SIG-M5 (cell line): Measurements from ENCODE around the gene BBLN.
"Not testable (repeated sequence)": the region's sequence is repeated elsewhere in the genome, so short reads cannot be mapped to it uniquely, and the experiment has no call there.

ENCODE experiments used
- DNase-seq: peaks from one replicate; lab custom pipeline; 2025; lab: John Stamatoyannopoulos, UW

Gene BBLN

GRCh38 chr9:128159784-128160602, at the start of gene BBLN:
BBLN (plus strand) TSS chr9:128160265; CDS start chr9:128160408, 143 bp downstream.
- DNase-seq, result peak; percentile 10

GRCh38 chr9:128111726-128112125, 48.3 kb upstream of the BBLN start:
- not testable (repeated sequence) for DNase-seq

GRCh38 chr9:128113526-128114325, 46.3 kb upstream of the BBLN start:
- no peak for DNase-seq

- DNase-seq, result no peak
Observed at GRCh38 chr9:128114326-128115186, 45.5 kb upstream of the BBLN start.

- DNase-seq, result no peak
Observed at GRCh38 chr9:128115187-128116103, 44.6 kb upstream of the BBLN start.

- DNase-seq, result no peak
Observed at GRCh38 chr9:128116104-128117083, 43.7 kb upstream of the BBLN start.

GRCh38 chr9:128117613-128118471, 42.2 kb upstream of the BBLN start:
- DNase-seq, result peak; percentile 17

- no peak for DNase-seq
Observed at GRCh38 chr9:128118472-128118857, 41.6 kb upstream of the BBLN start.

- no peak for DNase-seq
Observed at GRCh38 chr9:128118971-128119665, 40.9 kb upstream of the BBLN start.

- no peak for DNase-seq
Observed at GRCh38 chr9:128120061-128120740, 39.9 kb upstream of the BBLN start.

GRCh38 chr9:128120741-128121465, 39.2 kb upstream of the BBLN start:
- no peak for DNase-seq

GRCh38 chr9:128121466-128121810, 38.6 kb upstream of the BBLN start:
- DNase-seq, result no peak

GRCh38 chr9:128121924-128122808, 37.9 kb upstream of the BBLN start:
- no peak for DNase-seq

- no peak for DNase-seq
Observed at GRCh38 chr9:128122809-128123175, 37.3 kb upstream of the BBLN start.

- no peak for DNase-seq
Observed at GRCh38 chr9:128123451-128124080, 36.5 kb upstream of the BBLN start.

- no peak for DNase-seq
Observed at GRCh38 chr9:128124451-128124850, 35.6 kb upstream of the BBLN start.
